GM12878 (cell line): ENCODE measurements around the gene SETD7. TPM values are rescaled to one million over a fixed set of nuclear protein-coding genes. Genes with fewer than 3 reads are reported as not detected.

Experiments
- ATAC-seq: fragments of 200-7000 bp; cut with Tn5 transposase; 3 replicates; pipeline ENCODE4 v1.9.1; 2020; ENCODE audit warnings: mild to moderate bottlenecking, moderate library complexity
- BruUV-seq: library from RNA; stranded (reverse); fragments of 400-500 nt; replicated peaks from 2 replicates; lab custom pipeline; 2021; lab: Mats Ljungman, UMichigan
- CTCF ChIA-PET: fragments of 300-600 bp; sonication (Branson Sonifier 250); formaldehyde crosslinking; extraction: SDS; loops from one replicate; lab custom pipeline; 2021; ENCODE audit warnings: inconsistent platforms; lab: Yijun Ruan, JAX
- POLR2A ChIA-PET: fragments of 350-600 bp; formaldehyde crosslinking; extraction: SDS; loops from one replicate; lab custom pipeline; 2021; ENCODE audit warnings: inconsistent platforms; lab: Charles Lee
- RAD21 ChIA-PET: fragments of 300-600 bp; sonication (Branson Sonifier 250); formaldehyde crosslinking; loops from one replicate; lab custom pipeline; 2023; ENCODE audit warnings: antibody characterized with exemption; ENCODE audit not compliant: unreplicated experiment; lab: Charles Lee
- SMC1A ChIA-PET: fragments of 300-600 bp; sonication (Branson Sonifier 250); formaldehyde crosslinking; loops from one replicate; lab custom pipeline; 2023; ENCODE audit not compliant: unreplicated experiment, uncharacterized antibody; lab: Charles Lee
- DNase-seq: peaks from one replicate; pipeline ENCODE4 v3.0.0-alpha.2; 2011; ENCODE audit warnings: low read depth, low spot score
- FAIRE-seq: peaks from 3 replicates; lab custom pipeline; 2011; peaks lifted over from hg19 to GRCh38; lab: Jason Lieb, UNC
- H2AFZ ChIP-seq: 2 replicates; pipeline ENCODE4 v1.6.0; 2011; ENCODE audit warnings: low read depth, low read length, control low read depth; ENCODE audit not compliant: control insufficient read depth
- H3K27ac ChIP-seq: 2 replicates; pipeline ENCODE4 v1.5.1; 2011; ENCODE audit warnings: control low read depth; ENCODE audit not compliant: control insufficient read depth, insufficient read depth
- H3K27me3 ChIP-seq, 2 experiments: replicated peaks in 1 of 2; 2 replicates each; pipeline versions ENCODE4 v1.6.0 to v1.6.1; 2011; ENCODE audit warnings: low read length in 1 of 2; ENCODE audit not compliant: control insufficient read depth in 2 of 2, insufficient read depth in 2 of 2
- H3K36me3 ChIP-seq, 2 experiments: 2 replicates each; pipeline ENCODE4 v1.5.1; 2011; ENCODE audit warnings: low read length in 1 of 2; ENCODE audit not compliant: control insufficient read depth in 2 of 2, insufficient read depth in 2 of 2
- H3K4me1 ChIP-seq: 2 replicates; pipeline ENCODE4 v1.6.1; 2011; ENCODE audit warnings: mild to moderate bottlenecking, low read length, moderate library complexity, mixed read lengths; ENCODE audit not compliant: control insufficient read depth, insufficient read depth
- H3K4me2 ChIP-seq: 2 replicates; pipeline ENCODE4 v1.6.0; 2011; ENCODE audit warnings: control low read depth; ENCODE audit not compliant: control insufficient read depth, insufficient read depth
- H3K4me3 ChIP-seq: fragments of 200-600 bp; sonication (generic); 2 replicates; pipeline ENCODE4 v1.5.1; 2016
- H3K79me2 ChIP-seq: 2 replicates; pipeline ENCODE4 v1.6.0; 2011; ENCODE audit warnings: low read length; ENCODE audit not compliant: control insufficient read depth, insufficient read depth
- H3K9ac ChIP-seq: 2 replicates; pipeline ENCODE4 v1.8.0; 2011; ENCODE audit warnings: low read length, control low read depth, mixed read lengths; ENCODE audit not compliant: control insufficient read depth, insufficient read depth
- H3K9me3 ChIP-seq: replicated peaks from 3 replicates; pipeline ENCODE4 v1.5.1; 2011; ENCODE audit warnings: mild to moderate bottlenecking, low read length; ENCODE audit not compliant: control insufficient read depth, insufficient read depth
- H4K20me1 ChIP-seq: 2 replicates; pipeline ENCODE4 v1.6.0; 2011; ENCODE audit not compliant: control insufficient read depth, insufficient read depth
- CTCF ChIP-seq, 3 experiments: IDR thresholded peaks in 2 of 3; conservative IDR thresholded peaks in 1 of 3; 2 replicates each; pipeline ENCODE4 v1.5.1; 2011; ENCODE audit warnings: low read depth in 3 of 3, low read length in 3 of 3, mild to moderate bottlenecking in 3 of 3, control low read depth in 2 of 3, moderate library complexity in 2 of 3, inconsistent platforms in 1 of 3, mixed read lengths in 1 of 3; ENCODE audit not compliant: control insufficient read depth in 2 of 3, insufficient read depth in 1 of 3; ENCODE audit errors: extremely low read depth in 1 of 3
- NR2C2 ChIP-seq: IDR thresholded peaks from 2 replicates; pipeline ENCODE4 v1.6.1; 2011; ENCODE audit warnings: borderline replicate concordance, low read depth; ENCODE audit not compliant: control insufficient read depth, insufficient read length
- YY1 ChIP-seq: IDR thresholded peaks from 2 replicates; pipeline ENCODE4 v1.6.1; 2011; ENCODE audit warnings: low read depth, mild to moderate bottlenecking, low read length
- WGBS: methylation state at CpG from one replicate; pipeline ENCODE4 v1.1.6; 2016; ENCODE audit warnings: low lambda C conversion rate; ENCODE audit not compliant: insufficient replicate concordance, insufficient coverage; ENCODE audit errors: missing lambda C conversion rate; 5-methylcytosine and 5-hydroxymethylcytosine counted together
- in situ Hi-C: fragments of 300-500 bp; cut with MboI; formaldehyde crosslinking; loops from 9 replicates; pipeline ENCODE4 v1.14.3; 2018; ENCODE audit warnings: mixed read lengths
- intact Hi-C: fragments of 100-400 bp; cut with micrococcal nuclease; formaldehyde crosslinking; loops from one replicate; pipeline ENCODE4 v1.14.2; 2022; ENCODE audit not compliant: unreplicated experiment
- polyA plus RNA-seq, 11 experiments: library from polyadenylated mRNA; depleted of rRNA in 4 of 11; unstranded in 6 of 11; stranded (reverse) in 5 of 11; fragments of >200 nt; fragmentation: Nextera tagmentation in 4 of 11; fragmentation: Illumina TruSeq in 1 of 11; extraction: Ambion mirVana in 4 of 11; extraction: Trizol in 1 of 11; gene quantifications; 1 replicate in 1 of 11; 2 replicates in 10 of 11; pipeline versions ENCODE4 v1.2.1 to v1.2.3, GENCODE V29; 2011 to 2016; ENCODE audit warnings: inconsistent platforms in 2 of 11, missing spikeins in 2 of 11, low read depth in 1 of 11
- total RNA-seq, 4 experiments: library from RNA; depleted of rRNA in 3 of 4; stranded (reverse); fragments of >200 nt in 3 of 4; fragmentation: Illumina TruSeq in 1 of 4; extraction: Trizol in 1 of 4; gene quantifications; 2 replicates each; pipeline versions ENCODE4 v1.2.1 to v1.2.3, GENCODE V29; 2013 to 2021

Gene SETD7
- total and polyA plus RNA-seq, 10 of the 15 experiments (the other 5 are each of a cell fraction or from before 2014, with no cell fraction given) = 0.03 to 0.82 (median 0.44) TPM

- BruUV-seq = no TSS peak
- H3K9ac ChIP-seq = no peak overlapping the region
- no peaks in the 10 kb centered on the region for H3K4me1 ChIP-seq
- intact Hi-C loops (loop anchor here (1.0 to 2.0 kb wide), 2 partner anchors 48 to 650 kb away; no protein-coding TSS in a partner anchor), in situ Hi-C loops (no loop called here)
- SMC1A ChIA-PET = interaction anchor here (1.0 to 2.5 kb wide), 6 partner anchors 19 to 758 kb away, joined by 3 to 22 read pairs (median 3); no protein-coding TSS in a partner anchor
- H3K4me2 ChIP-seq = no peak overlapping the region
- H3K27me3 ChIP-seq = peaks cover 0 to 2% of the 10 kb centered on the region in 2 experiments; a peak in 1 of 4 replicates
- H3K9me3 ChIP-seq = no peaks in the 10 kb centered on the region
- H3K79me2 ChIP-seq = no peaks in the 10 kb centered on the region
- POLR2A ChIA-PET = no interaction called here
- TF ChIP-seq CTCF (IDR thresholded peaks at IDR 0.05 in 2 of 3, conservative IDR thresholded peaks at IDR 0.05 in 1 of 3; ENCODE audit: control insufficient read depth in 2 of 3, extremely low read depth in 1 of 3, insufficient read depth in 1 of 3, low read depth in 3 of 3, low read length in 3 of 3) = 0 out of 6 replicates have a peak, but pooled peaks of 1 of the 3 experiments have one; percentile 1
- TF ChIP-seq YY1 = no peak
- TF ChIP-seq, all 136 proteins: peak for 1
- H4K20me1 ChIP-seq = no peaks in the 10 kb centered on the region
- no peak for FAIRE-seq
- no peak for ATAC-seq
- WGBS = 33% methylated on average over 6 of the region's 6 CpGs
- H2AFZ ChIP-seq = no peak overlapping the region
- RAD21 ChIA-PET = no interaction called here
- DNase-seq = no peak
- CTCF ChIA-PET = interaction anchor here (0.6 to 5.3 kb wide), 19 partner anchors 9 to 757 kb away, joined by 3 to 57 read pairs (median 5); no protein-coding TSS in a partner anchor
- H3K27ac ChIP-seq = no peak overlapping the region
- H3K4me3 ChIP-seq = no peak overlapping the region
- no peaks in the 10 kb centered on the region for H3K36me3 ChIP-seq
Measured at GRCh38 chr4:139602776-139603360, 46.8 kb upstream of the SETD7 start.

GRCh38 chr4:139600662-139601061 lies 44.6 kb upstream of the SETD7 start:
- CTCF ChIA-PET = no interaction called here

More at GRCh38 chr4:139600662-139601061, 44.6 kb upstream of the SETD7 start:
- no peak for TF ChIP-seq NR2C2
- ATAC-seq (no peak), FAIRE-seq (no peak), DNase-seq (no peak)
- H3K27me3 ChIP-seq = no peaks in the 10 kb centered on the region; a peak in 1 of 4 replicates
- no peaks in the 10 kb centered on the region for H3K9me3 ChIP-seq
- 75% methylated on average over 4 of the region's 4 CpGs for WGBS
- in situ Hi-C loops = no loop called here
- ChIA-PET RAD21 (no interaction called here), POLR2A (no interaction called here), SMC1A (no interaction called here)
- no peak overlapping the region for H3K27ac ChIP-seq
- no peaks in the 10 kb centered on the region for H3K4me1 ChIP-seq
- no peaks in the 10 kb centered on the region for H3K36me3 ChIP-seq
- intact Hi-C loops = no loop called here
- H3K9ac ChIP-seq = no peak overlapping the region
- H4K20me1 ChIP-seq = no peaks in the 10 kb centered on the region
- H3K4me3 ChIP-seq = no peak overlapping the region
- no peak overlapping the region for H2AFZ ChIP-seq
- H3K79me2 ChIP-seq = no peaks in the 10 kb centered on the region
- no TSS peak for BruUV-seq
- no peak overlapping the region for H3K4me2 ChIP-seq
